Ecto neural progenitor cell (in vitro differentiated cells): Measurements from ENCODE around the gene C12orf56.

Source experiments
- DNase-seq: peaks from one replicate; pipeline ENCODE4 v3.0.0-alpha.2; 2018; ENCODE audit warnings: low spot score

Gene C12orf56

GRCh38 chr12:64390275-64390851 lies at the start of gene C12orf56:
TSS of gene C12orf56 (minus strand) at chr12:64390758. CDS start at chr12:64390565, 193 bp downstream.
- peak; percentile 75 for DNase-seq

- no peak for DNase-seq
These were observed 49.5 kb upstream of the C12orf56 start for GRCh38 chr12:64440100-64440499.

GRCh38 chr12:64433915-64434314 lies 43.4 kb upstream of the C12orf56 start:
- no peak for DNase-seq

- DNase-seq: no peak
These were observed 41.2 kb upstream of the C12orf56 start for GRCh38 chr12:64431791-64432190.

GRCh38 chr12:64430886-64431285 lies 40.3 kb upstream of the C12orf56 start:
- DNase-seq: no peak

- DNase-seq: no peak
These were observed 38.4 kb upstream of the C12orf56 start for GRCh38 chr12:64428956-64429355.

GRCh38 chr12:64427988-64428387 lies 37.4 kb upstream of the C12orf56 start:
- DNase-seq: no peak

GRCh38 chr12:64419696-64420095 lies 29.1 kb upstream of the C12orf56 start:
- DNase-seq: no peak

GRCh38 chr12:64418209-64418608 lies 27.7 kb upstream of the C12orf56 start:
- no peak for DNase-seq

- no peak for DNase-seq
These were observed 23.3 kb upstream of the C12orf56 start for GRCh38 chr12:64413884-64414283.

- DNase-seq: no peak
These were observed 21.9 kb upstream of the C12orf56 start for GRCh38 chr12:64412459-64412858.

GRCh38 chr12:64411427-64411826 lies 20.9 kb upstream of the C12orf56 start:
- DNase-seq: no peak

GRCh38 chr12:64407342-64408223 lies 17.0 kb upstream of the C12orf56 start:
- no peak for DNase-seq

GRCh38 chr12:64404470-64405256 lies 14.1 kb upstream of the C12orf56 start:
- no peak for DNase-seq

- peak; percentile 98 for DNase-seq
These were observed 13.3 kb upstream of the C12orf56 start, which contains the start of gene XPOT for GRCh38 chr12:64403707-64404469. TSS of gene XPOT (plus strand) at chr12:64404392. CDS start at chr12:64410036, 5,644 bp downstream.

- no peak for DNase-seq
These were observed 11.6 kb upstream of the C12orf56 start for GRCh38 chr12:64402181-64402580.

GRCh38 chr12:64400041-64400440 lies 9.5 kb upstream of the C12orf56 start:
- DNase-seq: no peak

GRCh38 chr12:64395739-64396138 lies 5.2 kb upstream of the C12orf56 start:
- no peak for DNase-seq

- no peak for DNase-seq
These were observed 1.7 kb upstream of the C12orf56 start for GRCh38 chr12:64392221-64392620.

- DNase-seq: no peak
These were observed 1.4 kb downstream of the C12orf56 start for GRCh38 chr12:64389154-64389553.

GRCh38 chr12:64387197-64387816 lies 3.3 kb downstream of the C12orf56 start:
- no peak for DNase-seq
